Measurements from ENCODE around the gene CNNM2. TPM values are rescaled to one million over a fixed set of nuclear protein-coding genes. Genes with fewer than 3 reads are reported as not detected.

Gene CNNM2
- total RNA-seq, 1 experiment from 2014 or later = 23.5 TPM

DNA sequence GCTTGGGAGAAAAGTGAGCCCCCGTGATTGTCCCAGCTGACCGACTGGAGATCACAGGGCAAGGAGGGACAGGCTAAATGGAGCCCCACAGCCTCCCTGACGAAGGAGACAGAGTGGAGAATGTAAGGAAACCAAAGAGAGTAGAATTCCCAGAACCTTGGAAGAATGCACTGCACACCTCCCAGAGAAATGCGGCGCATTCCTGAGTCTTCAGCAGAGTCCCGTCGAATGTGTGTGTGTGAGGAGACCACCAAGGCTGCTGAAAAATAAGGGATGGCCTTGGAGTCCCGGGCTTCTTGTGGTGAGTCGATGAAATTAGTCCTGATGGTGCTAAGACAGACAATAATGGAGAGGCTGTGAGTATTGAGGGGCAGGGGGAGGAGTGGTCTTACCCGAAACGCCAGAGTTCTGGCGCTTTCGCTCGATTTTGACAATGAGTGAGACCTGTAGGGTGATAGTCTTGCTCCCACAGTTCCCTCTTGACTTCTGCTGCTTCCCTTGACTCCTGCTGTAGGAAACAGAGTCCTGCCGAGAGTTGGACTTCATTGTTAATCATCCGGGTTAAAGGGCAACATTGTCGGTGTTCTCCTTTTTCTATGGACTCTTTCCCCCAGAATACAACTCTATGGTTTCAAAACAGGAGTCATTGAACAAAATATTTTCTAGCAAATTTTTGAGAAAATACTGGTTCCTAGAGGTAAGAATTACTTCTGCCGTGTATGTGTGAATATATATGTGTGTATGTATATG is 103.2 kb downstream of the CNNM2 start (continued):
- TF ChIP-seq, protein P1, sequence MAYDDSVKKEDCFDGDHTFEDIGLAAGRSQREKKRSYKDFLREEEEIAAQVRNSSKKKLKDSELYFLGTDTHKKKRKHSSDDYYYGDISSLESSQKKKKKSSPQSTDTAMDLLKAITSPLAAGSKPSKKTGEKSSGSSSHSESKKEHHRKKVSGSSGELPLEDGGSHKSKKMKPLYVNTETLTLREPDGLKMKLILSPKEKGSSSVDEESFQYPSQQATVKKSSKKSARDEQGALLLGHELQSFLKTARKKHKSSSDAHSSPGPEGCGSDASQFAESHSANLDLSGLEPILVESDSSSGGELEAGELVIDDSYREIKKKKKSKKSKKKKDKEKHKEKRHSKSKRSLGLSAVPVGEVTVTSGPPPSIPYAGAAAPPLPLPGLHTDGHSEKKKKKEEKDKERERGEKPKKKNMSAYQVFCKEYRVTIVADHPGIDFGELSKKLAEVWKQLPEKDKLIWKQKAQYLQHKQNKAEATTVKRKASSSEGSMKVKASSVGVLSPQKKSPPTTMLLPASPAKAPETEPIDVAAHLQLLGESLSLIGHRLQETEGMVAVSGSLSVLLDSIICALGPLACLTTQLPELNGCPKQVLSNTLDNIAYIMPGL (CRISPR knock-in tag; IDR thresholded peaks at IDR 0.05) = no peak
- TF ChIP-seq SOX15 (CRISPR knock-in tag; IDR thresholded peaks at IDR 0.05) (no peak), NR2C2 (CRISPR knock-in tag; IDR thresholded peaks at IDR 0.05) (no peak), OVOL2 (CRISPR knock-in tag; IDR thresholded peaks at IDR 0.05; ENCODE audit: borderline replicate concordance) (no peak), GRHL2 (CRISPR knock-in tag; IDR thresholded peaks at IDR 0.05; ENCODE audit: insufficient replicate concordance, severe bottlenecking) (no peak), ZNF423 (CRISPR knock-in tag; IDR thresholded peaks at IDR 0.05) (no peak)

- Mint-ChIP-seq H3K27me3 (ENCODE audit: low read depth) (no peaks in the 10 kb centered on the region), H3K27ac (no peak overlapping the region), H3K36me3 (no peaks in the 10 kb centered on the region), H3K9me3 (no peaks in the 10 kb centered on the region), H3K4me3 (no peak overlapping the region), H3K4me1 (peaks cover 13% of the 10 kb centered on the region)
- ATAC-seq (no peak), DNase-seq (ENCODE audit: low spot score) (no peak)
- ChIA-PET POLR2A (no interaction called here), CTCF (interaction anchor here (0.5 kb wide), 1 partner anchor 89 kb away, joined by 4 read pairs; no protein-coding TSS in a partner anchor)
- TF ChIP-seq ERG (CRISPR knock-in tag; IDR thresholded peaks at IDR 0.05) = no peak
These were observed 103.8 kb downstream of the CNNM2 start for GRCh38 chr10:103021900-103022293.

- POLR2A ChIA-PET = no interaction called here
- Mint-ChIP-seq H3K4me1 (peaks cover 6% of the 10 kb centered on the region), H3K27me3 (ENCODE audit: low read depth) (no peaks in the 10 kb centered on the region), H3K9me3 (no peaks in the 10 kb centered on the region), H3K27ac (no peak overlapping the region), H3K4me3 (no peak overlapping the region), H3K36me3 (no peaks in the 10 kb centered on the region)
- CTCF ChIA-PET = interaction anchor here (0.7 kb wide), 1 partner anchor 27 kb away, joined by 3 read pairs; no protein-coding TSS in a partner anchor
- ATAC-seq = no peak
- DNase-seq (ENCODE audit: low spot score) = no peak
- TF ChIP-seq, protein P2, sequence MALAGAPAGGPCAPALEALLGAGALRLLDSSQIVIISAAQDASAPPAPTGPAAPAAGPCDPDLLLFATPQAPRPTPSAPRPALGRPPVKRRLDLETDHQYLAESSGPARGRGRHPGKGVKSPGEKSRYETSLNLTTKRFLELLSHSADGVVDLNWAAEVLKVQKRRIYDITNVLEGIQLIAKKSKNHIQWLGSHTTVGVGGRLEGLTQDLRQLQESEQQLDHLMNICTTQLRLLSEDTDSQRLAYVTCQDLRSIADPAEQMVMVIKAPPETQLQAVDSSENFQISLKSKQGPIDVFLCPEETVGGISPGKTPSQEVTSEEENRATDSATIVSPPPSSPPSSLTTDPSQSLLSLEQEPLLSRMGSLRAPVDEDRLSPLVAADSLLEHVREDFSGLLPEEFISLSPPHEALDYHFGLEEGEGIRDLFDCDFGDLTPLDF (CRISPR knock-in tag; IDR thresholded peaks at IDR 0.05) = no peak
- TF ChIP-seq TCF7 (CRISPR knock-in tag; IDR thresholded peaks at IDR 0.05; ENCODE audit: low read depth) (no peak), SOX15 (CRISPR knock-in tag; IDR thresholded peaks at IDR 0.05) (no peak), MAX (CRISPR knock-in tag; IDR thresholded peaks at IDR 0.05) (no peak), MXD4 (CRISPR knock-in tag; IDR thresholded peaks at IDR 0.05; ENCODE audit: borderline replicate concordance) (no peak), NFE2L1 (CRISPR knock-in tag; IDR thresholded peaks at IDR 0.05) (no peak), NFYB (CRISPR knock-in tag; conservative IDR thresholded peaks at IDR 0.05; ENCODE audit: low read depth) (no peak), CBFB (CRISPR knock-in tag; IDR thresholded peaks at IDR 0.05; ENCODE audit: low read depth) (no peak), ZNF423 (CRISPR knock-in tag; IDR thresholded peaks at IDR 0.05) (no peak), RELA (CRISPR knock-in tag; IDR thresholded peaks at IDR 0.05; ENCODE audit: borderline replicate concordance) (no peak), ZNF512 (CRISPR knock-in tag; IDR thresholded peaks at IDR 0.05; ENCODE audit: borderline replicate concordance) (no peak), NFATC4 (CRISPR knock-in tag; IDR thresholded peaks at IDR 0.05) (no peak)
- TF ChIP-seq, protein P3, sequence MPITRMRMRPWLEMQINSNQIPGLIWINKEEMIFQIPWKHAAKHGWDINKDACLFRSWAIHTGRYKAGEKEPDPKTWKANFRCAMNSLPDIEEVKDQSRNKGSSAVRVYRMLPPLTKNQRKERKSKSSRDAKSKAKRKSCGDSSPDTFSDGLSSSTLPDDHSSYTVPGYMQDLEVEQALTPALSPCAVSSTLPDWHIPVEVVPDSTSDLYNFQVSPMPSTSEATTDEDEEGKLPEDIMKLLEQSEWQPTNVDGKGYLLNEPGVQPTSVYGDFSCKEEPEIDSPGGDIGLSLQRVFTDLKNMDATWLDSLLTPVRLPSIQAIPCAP (CRISPR knock-in tag; IDR thresholded peaks at IDR 0.05) = no peak
- TF ChIP-seq, protein P4, sequence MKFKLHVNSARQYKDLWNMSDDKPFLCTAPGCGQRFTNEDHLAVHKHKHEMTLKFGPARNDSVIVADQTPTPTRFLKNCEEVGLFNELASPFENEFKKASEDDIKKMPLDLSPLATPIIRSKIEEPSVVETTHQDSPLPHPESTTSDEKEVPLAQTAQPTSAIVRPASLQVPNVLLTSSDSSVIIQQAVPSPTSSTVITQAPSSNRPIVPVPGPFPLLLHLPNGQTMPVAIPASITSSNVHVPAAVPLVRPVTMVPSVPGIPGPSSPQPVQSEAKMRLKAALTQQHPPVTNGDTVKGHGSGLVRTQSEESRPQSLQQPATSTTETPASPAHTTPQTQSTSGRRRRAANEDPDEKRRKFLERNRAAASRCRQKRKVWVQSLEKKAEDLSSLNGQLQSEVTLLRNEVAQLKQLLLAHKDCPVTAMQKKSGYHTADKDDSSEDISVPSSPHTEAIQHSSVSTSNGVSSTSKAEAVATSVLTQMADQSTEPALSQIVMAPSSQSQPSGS (CRISPR knock-in tag; IDR thresholded peaks at IDR 0.05; ENCODE audit: borderline replicate concordance, low read depth) = no peak
- TF ChIP-seq, protein P5, sequence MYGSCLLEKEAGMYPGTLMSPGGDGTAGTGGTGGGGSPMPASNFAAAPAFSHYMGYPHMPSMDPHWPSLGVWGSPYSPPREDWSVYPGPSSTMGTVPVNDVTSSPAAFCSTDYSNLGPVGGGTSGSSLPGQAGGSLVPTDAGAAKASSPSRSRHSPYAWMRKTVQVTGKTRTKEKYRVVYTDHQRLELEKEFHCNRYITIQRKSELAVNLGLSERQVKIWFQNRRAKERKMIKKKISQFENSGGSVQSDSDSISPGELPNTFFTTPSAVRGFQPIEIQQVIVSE (CRISPR knock-in tag; IDR thresholded peaks at IDR 0.05; ENCODE audit: borderline replicate concordance) = no peak
- TF ChIP-seq, protein P6, sequence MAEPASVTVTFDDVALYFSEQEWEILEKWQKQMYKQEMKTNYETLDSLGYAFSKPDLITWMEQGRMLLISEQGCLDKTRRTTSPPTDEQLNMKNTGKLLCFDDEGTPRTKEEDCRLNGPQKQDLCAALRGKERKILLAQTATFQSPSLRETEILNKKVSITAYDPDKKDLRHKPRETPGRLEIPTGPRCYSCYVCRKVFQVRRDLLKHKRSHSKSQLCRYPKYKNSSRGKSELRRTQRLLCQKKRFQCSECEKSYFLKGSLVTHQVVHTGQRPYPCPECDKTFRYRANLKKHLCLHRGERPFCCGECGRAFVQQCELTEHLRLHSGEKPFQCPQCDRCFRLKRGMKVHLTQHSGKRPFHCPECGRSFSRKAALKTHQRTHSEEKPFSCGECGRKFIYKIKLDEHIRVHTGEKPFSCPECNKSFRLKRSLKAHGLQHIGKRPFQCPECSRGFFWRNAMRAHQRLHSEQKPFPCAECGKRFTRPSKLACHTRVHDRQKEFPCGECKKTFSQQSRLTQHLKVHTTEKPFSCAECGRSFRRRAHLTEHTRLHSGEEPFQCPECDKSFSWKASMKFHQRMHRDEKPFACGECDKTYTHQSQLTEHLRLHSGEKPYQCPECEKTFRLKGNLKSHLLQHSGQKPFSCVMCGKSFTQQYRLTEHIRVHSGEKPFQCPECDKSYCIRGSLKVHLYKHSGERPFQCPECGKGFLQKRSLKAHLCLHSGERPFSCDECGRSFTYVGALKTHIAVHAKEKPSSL (CRISPR knock-in tag; conservative IDR thresholded peaks at IDR 0.05) = no peak
These were observed 107.6 kb downstream of the CNNM2 start for GRCh38 chr10:103025696-103026095.

All from WTC11 (cell line).